Loucy (cell line): Measurements from ENCODE around the gene CDYL.

Experiments
- H2AFZ ChIP-seq: fragments of 200-600 bp; sonication (generic); 2 replicates; pipeline ENCODE4 v1.6.0; 2016; ENCODE audit warnings: antibody characterized with exemption, mild to moderate bottlenecking, low read length, moderate library complexity
- H3F3A ChIP-seq: fragments of 200-600 bp; 2 replicates; pipeline ENCODE4 v1.6.0; 2016; ENCODE audit warnings: antibody characterized with exemption, low read depth, mild to moderate bottlenecking
- H3K27me3 ChIP-seq: fragments of 200-600 bp; sonication (generic); 2 replicates; pipeline ENCODE4 v1.6.1; 2014; ENCODE audit warnings: low read length, mild to moderate bottlenecking; ENCODE audit not compliant: insufficient read depth, poor library complexity, severe bottlenecking
- H3K36me3 ChIP-seq: fragments of 200-600 bp; sonication (generic); 2 replicates; pipeline ENCODE4 v1.6.1; 2016; ENCODE audit warnings: low read length; ENCODE audit not compliant: insufficient read depth
- H3K4me1 ChIP-seq: fragments of 200-600 bp; sonication (generic); 2 replicates; pipeline ENCODE4 v1.5.1; 2014; ENCODE audit warnings: low read length, mild to moderate bottlenecking; ENCODE audit not compliant: insufficient read depth, poor library complexity, severe bottlenecking
- H3K4me2 ChIP-seq: fragments of 200-600 bp; sonication (generic); 2 replicates; pipeline ENCODE4 v1.6.0; 2014; ENCODE audit warnings: antibody characterized with exemption, low read length, low read depth, mild to moderate bottlenecking; ENCODE audit not compliant: poor library complexity, severe bottlenecking
- H3K4me3 ChIP-seq: fragments of 200-600 bp; sonication (generic); 2 replicates; pipeline ENCODE4 v1.5.1; 2014; ENCODE audit warnings: low read length, mild to moderate bottlenecking, mixed read lengths; ENCODE audit not compliant: poor library complexity, severe bottlenecking
- H3K79me2 ChIP-seq: fragments of 200-600 bp; sonication (generic); 2 replicates; pipeline ENCODE4 v1.6.1; 2014; ENCODE audit warnings: low read length; ENCODE audit not compliant: insufficient read depth
- H3K9ac ChIP-seq: fragments of 200-600 bp; sonication (generic); 2 replicates; pipeline ENCODE4 v1.6.0; 2014; ENCODE audit warnings: mild to moderate bottlenecking, low read depth, low read length, moderate library complexity; ENCODE audit not compliant: poor library complexity, severe bottlenecking
- H3K9me2 ChIP-seq: fragments of 200-600 bp; sonication (generic); replicated peaks from 2 replicates; pipeline ENCODE4 v1.6.1; 2016; ENCODE audit warnings: low read depth, low read length, mixed read lengths
- H3K9me3 ChIP-seq: fragments of 200-600 bp; sonication (generic); 2 replicates; pipeline ENCODE4 v1.6.1; 2014; ENCODE audit warnings: mild to moderate bottlenecking, antibody characterized with exemption, low read length, low read depth; ENCODE audit not compliant: insufficient read depth
- H4K20me1 ChIP-seq: fragments of 200-600 bp; sonication (generic); 2 replicates; pipeline ENCODE4 v1.6.0; 2014; ENCODE audit warnings: antibody characterized with exemption, low read length, mild to moderate bottlenecking; ENCODE audit not compliant: insufficient read depth, poor library complexity, severe bottlenecking
- EZH2phosphoT487 ChIP-seq: fragments of 200-600 bp; IDR thresholded peaks from 2 replicates; pipeline ENCODE4 v1.6.1; 2018; ENCODE audit warnings: antibody characterized with exemption, mild to moderate bottlenecking, moderate library complexity, borderline replicate concordance
- TF ChIP-seq, protein P1 (sequence below): fragments of 200-600 bp; sonication (generic); conservative IDR thresholded peaks from 2 replicates; pipeline ENCODE4 v1.5.1; 2014; ENCODE audit warnings: mild to moderate bottlenecking, antibody characterized with exemption, low read length

CDYL gene

DNA sequence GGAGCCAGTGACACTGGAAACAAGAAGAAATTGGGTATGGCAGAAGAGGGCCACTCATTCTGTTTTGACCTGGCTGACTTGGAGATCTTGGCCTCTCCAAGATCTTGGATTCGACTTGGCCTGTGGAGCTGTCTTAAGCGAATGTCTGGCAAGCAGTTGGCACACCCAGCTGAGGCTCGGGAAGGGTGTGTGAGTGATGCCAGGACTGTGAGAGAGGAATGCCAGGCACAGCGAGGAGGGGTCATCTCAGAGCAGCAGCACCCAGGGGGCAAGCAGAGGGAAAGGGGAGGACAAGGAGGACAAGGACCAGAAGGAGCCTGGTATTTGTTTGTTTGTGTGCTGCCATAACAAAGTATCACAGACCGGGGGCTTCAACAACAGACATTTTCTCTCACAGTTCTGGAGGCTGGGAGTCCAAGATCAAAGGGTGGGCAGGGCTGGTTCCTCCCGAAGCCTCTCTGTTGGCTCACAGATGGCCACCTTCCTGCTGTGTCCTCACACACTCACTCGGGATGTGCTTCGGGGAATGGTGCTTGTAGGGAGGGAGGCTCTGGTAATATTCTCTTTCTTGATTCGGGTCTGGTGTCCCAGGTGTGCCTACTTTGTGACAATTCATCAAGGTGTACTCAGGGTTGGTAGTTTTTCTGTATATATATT, 194.7 kb downstream of the CDYL start:
- Histone ChIP-seq H3K36me3 (no peaks in the 10 kb centered on the region), H3K79me2 (no peaks in the 10 kb centered on the region), H4K20me1 (no peaks in the 10 kb centered on the region), H3F3A (no peaks in the 10 kb centered on the region), H3K9ac (no peak overlapping the region), H3K9me2 (no peaks in the 10 kb centered on the region), H3K4me3 (no peak overlapping the region), H3K4me1 (no peaks in the 10 kb centered on the region), H2AFZ (no peak overlapping the region), H3K9me3 (no peaks in the 10 kb centered on the region), H3K4me2 (no peak overlapping the region), H3K27me3 (no peaks in the 10 kb centered on the region)
- TF ChIP-seq, protein P1, sequence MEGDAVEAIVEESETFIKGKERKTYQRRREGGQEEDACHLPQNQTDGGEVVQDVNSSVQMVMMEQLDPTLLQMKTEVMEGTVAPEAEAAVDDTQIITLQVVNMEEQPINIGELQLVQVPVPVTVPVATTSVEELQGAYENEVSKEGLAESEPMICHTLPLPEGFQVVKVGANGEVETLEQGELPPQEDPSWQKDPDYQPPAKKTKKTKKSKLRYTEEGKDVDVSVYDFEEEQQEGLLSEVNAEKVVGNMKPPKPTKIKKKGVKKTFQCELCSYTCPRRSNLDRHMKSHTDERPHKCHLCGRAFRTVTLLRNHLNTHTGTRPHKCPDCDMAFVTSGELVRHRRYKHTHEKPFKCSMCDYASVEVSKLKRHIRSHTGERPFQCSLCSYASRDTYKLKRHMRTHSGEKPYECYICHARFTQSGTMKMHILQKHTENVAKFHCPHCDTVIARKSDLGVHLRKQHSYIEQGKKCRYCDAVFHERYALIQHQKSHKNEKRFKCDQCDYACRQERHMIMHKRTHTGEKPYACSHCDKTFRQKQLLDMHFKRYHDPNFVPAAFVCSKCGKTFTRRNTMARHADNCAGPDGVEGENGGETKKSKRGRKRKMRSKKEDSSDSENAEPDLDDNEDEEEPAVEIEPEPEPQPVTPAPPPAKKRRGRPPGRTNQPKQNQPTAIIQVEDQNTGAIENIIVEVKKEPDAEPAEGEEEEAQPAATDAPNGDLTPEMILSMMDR, result no peak
- TF ChIP-seq EZH2phosphoT487, result no peak

- no peak overlapping the region for H3K4me2 ChIP-seq
- no peaks in the 10 kb centered on the region for H3K4me1 ChIP-seq
- no peaks in the 10 kb centered on the region for H3K27me3 ChIP-seq
- no peak for TF ChIP-seq EZH2phosphoT487
- TF ChIP-seq, protein P1, result no peak
- no peak overlapping the region for H2AFZ ChIP-seq
- H3K9ac ChIP-seq, result no peak overlapping the region
- no peaks in the 10 kb centered on the region for H3F3A ChIP-seq
- H3K9me3 ChIP-seq, result no peaks in the 10 kb centered on the region
- H3K9me2 ChIP-seq, result no peaks in the 10 kb centered on the region
- no peak overlapping the region for H3K4me3 ChIP-seq
- H3K79me2 ChIP-seq, result no peaks in the 10 kb centered on the region
- H4K20me1 ChIP-seq, result no peaks in the 10 kb centered on the region
- no peaks in the 10 kb centered on the region for H3K36me3 ChIP-seq
These were observed 195.6 kb downstream of the CDYL start for GRCh38 chr6:4971851-4972250.

GRCh38 chr6:4972438-4972837, 196.2 kb downstream of the CDYL start:
- H3K4me3 ChIP-seq, result no peak overlapping the region
- no peaks in the 10 kb centered on the region for H3K9me2 ChIP-seq
- H3K4me1 ChIP-seq, result no peaks in the 10 kb centered on the region

More at GRCh38 chr6:4972438-4972837, 196.2 kb downstream of the CDYL start:
- no peaks in the 10 kb centered on the region for H3K79me2 ChIP-seq
- no peaks in the 10 kb centered on the region for H3K27me3 ChIP-seq
- no peaks in the 10 kb centered on the region for H4K20me1 ChIP-seq
- no peak for TF ChIP-seq EZH2phosphoT487
- TF ChIP-seq, protein P1, result no peak
- H3F3A ChIP-seq, result no peaks in the 10 kb centered on the region
- H2AFZ ChIP-seq, result no peak overlapping the region
- H3K9me3 ChIP-seq, result no peaks in the 10 kb centered on the region
- H3K9ac ChIP-seq, result no peak overlapping the region
- H3K36me3 ChIP-seq, result no peaks in the 10 kb centered on the region
- no peak overlapping the region for H3K4me2 ChIP-seq
